Neutrophil (primary cell): ENCODE data around the gene BRWD1.

ENCODE experiments used
- H3K27ac ChIP-seq: fragments of 200-600 bp; sonication (generic); 2 replicates; pipeline ENCODE4 v1.5.1; 2016; ENCODE audit warnings: mild to moderate bottlenecking, moderate library complexity
- H3K27me3 ChIP-seq: fragments of 200-600 bp; sonication (generic); 2 replicates; pipeline ENCODE4 v1.6.0; 2016; ENCODE audit warnings: mild to moderate bottlenecking
- H3K36me3 ChIP-seq: fragments of 200-600 bp; sonication (generic); 2 replicates; pipeline ENCODE4 v1.5.1; 2017
- H3K4me1 ChIP-seq, 2 experiments: fragments of 200-600 bp in 1 of 2; sonication (generic) in 1 of 2; 1 replicate in 1 of 2; 2 replicates in 1 of 2; pipeline versions ENCODE4 v1.5.1 to v1.6.1; 2013 to 2016; ENCODE audit warnings: low read depth in 1 of 2, low read length in 1 of 2, mild to moderate bottlenecking in 1 of 2, moderate library complexity in 1 of 2; ENCODE audit not compliant: control insufficient read depth in 1 of 2, insufficient read depth in 1 of 2
- H3K4me3 ChIP-seq, 2 experiments: fragments of 200-600 bp in 1 of 2; sonication (generic) in 1 of 2; 1 replicate in 1 of 2; 2 replicates in 1 of 2; pipeline ENCODE4 v1.5.1; 2013 to 2016; ENCODE audit warnings: low read depth in 1 of 2, low read length in 1 of 2, mild to moderate bottlenecking in 1 of 2, moderate library complexity in 1 of 2
- H3K9me3 ChIP-seq: fragments of 200-600 bp; sonication (generic); 2 replicates; pipeline ENCODE4 v1.5.1; 2016
- TF ChIP-seq, protein P1 (sequence below): fragments of 200-600 bp; sonication (generic); IDR thresholded peaks from 2 replicates; pipeline ENCODE4 v1.5.1; 2016; ENCODE audit warnings: antibody characterized with exemption

BRWD1 gene

DNA sequence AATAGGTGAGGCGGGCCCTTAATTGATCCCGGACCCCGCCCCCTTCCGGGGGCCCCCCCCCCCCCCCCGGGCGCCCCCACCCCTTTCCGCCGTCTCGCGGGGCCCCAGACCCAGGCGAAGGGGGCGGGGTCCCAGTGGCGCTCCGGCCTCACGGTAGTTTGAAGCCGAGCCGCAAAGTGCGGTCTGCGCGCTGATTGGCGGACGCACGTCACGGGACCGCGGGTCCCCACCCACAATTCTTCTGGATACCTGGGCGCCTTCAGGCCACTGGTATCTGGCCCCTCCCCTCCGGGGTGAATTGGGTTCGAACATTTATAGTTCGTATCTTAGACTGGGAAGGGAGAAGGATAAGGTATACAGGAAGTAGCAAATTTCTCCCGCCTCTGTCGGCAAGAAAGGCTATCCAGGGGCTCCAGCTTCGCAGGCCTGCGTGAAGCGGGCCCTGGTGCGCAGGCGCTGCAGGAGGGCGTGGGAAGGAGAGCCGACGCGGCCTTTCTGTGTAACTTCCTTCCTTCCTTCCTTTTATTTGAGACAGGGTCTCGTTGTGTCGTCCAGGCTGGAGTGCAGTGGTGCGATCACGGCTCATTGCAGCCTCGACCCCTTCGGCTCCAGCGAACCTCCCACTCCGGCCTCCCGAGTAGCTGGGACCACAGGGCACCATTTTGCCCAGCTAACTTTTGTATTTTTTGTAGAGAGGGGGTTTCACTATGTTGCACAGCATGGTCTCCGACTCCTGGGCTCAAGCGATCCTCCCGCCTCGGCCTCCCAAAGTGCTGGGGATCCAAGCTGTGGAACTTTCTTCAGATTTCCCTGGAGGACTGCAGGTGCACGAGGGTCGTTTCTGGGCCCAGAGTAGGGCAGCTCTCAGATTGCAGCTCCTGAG is 36.0 kb upstream of the BRWD1 start:
- no peaks in the 10 kb centered on the region for H3K9me3 ChIP-seq
- no peaks in the 10 kb centered on the region for H3K27me3 ChIP-seq
- peak overlapping the region; percentile 91 for H3K27ac ChIP-seq
- TF ChIP-seq, protein P1, sequence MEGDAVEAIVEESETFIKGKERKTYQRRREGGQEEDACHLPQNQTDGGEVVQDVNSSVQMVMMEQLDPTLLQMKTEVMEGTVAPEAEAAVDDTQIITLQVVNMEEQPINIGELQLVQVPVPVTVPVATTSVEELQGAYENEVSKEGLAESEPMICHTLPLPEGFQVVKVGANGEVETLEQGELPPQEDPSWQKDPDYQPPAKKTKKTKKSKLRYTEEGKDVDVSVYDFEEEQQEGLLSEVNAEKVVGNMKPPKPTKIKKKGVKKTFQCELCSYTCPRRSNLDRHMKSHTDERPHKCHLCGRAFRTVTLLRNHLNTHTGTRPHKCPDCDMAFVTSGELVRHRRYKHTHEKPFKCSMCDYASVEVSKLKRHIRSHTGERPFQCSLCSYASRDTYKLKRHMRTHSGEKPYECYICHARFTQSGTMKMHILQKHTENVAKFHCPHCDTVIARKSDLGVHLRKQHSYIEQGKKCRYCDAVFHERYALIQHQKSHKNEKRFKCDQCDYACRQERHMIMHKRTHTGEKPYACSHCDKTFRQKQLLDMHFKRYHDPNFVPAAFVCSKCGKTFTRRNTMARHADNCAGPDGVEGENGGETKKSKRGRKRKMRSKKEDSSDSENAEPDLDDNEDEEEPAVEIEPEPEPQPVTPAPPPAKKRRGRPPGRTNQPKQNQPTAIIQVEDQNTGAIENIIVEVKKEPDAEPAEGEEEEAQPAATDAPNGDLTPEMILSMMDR: peak; percentile 28
- H3K36me3 ChIP-seq: no peaks in the 10 kb centered on the region
- peak overlapping the region; percentile 90 to 97 for H3K4me3 ChIP-seq
- H3K4me1 ChIP-seq: peaks cover 34 to 36% of the 10 kb centered on the region in 2 experiments

DNA sequence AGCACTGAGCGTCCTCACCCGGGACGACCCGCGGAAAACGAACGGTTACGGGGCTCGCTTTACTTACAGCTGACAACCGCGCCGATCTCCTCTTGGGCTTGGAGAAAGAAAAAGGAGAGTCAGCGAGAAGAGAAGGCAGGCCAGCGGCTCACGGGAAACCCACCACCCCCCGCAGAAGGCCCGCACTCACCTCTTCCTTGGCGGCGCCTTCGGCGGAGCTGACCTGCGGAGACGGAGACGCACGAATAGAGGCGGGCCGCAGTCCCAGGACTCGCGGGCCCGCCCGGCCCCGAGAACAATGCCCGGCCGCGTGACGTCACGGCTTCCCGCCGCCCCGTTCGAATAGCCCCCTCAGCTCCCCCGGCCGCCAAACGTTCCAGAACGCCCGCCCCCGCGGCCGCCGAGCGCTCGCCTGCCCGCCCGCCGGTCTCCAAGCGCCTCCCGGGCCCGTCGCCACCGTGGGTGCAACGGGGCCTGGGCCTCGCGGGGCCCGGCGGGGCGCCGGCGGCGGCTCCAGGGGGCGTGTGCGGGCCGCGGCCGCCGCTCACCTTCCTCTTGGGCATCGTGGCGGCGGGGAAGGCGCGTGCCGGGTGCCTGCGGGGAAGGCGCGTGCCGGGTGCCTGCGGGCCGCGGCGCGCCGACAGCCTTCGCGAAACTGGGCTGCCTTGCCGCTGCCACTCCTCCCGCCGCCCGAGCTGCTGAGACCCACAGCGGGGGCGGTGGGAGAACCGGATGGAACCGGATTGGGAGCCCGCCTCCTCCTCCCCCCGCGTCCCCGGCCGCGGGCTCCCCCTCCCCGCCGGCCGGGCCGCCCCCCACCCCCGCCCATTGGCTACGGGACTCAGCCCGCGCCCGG is 35.2 kb upstream of the BRWD1 start, which contains the start of gene HMGN1:
TSS of gene HMGN1 (minus strand) at position 734 of the 856 bp plus-strand sequence. CDS start at position 563, 171 bp downstream.
- TF ChIP-seq, protein P1: peak; percentile 12
- peak within 1 kb of the TSS; percentile 90 to 97 for H3K4me3 ChIP-seq
- H3K4me1 ChIP-seq: peaks cover 34 to 36% of the 10 kb centered on the region in 2 experiments
- no peaks in the 10 kb centered on the region for H3K9me3 ChIP-seq
- no peaks in the 10 kb centered on the region for H3K27me3 ChIP-seq
- peaks cover 3% of the 10 kb centered on the region for H3K36me3 ChIP-seq
- peak within 1 kb of the TSS; percentile 91 for H3K27ac ChIP-seq

DNA sequence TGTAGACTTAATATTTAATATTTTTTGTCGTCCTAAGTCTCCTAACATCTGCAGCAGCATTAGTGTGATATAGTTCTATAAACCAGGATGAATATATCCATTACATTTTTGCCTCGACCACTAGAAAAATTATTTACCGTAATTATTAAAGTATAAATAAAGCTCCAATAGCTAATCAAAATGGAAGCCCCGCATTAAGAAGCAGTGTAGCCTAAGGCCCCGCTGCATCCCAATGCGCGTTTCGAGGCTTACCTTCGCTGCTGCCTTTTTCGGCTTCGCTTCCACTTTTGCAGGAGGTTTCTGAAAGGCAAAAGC is 34.6 kb upstream of the BRWD1 start:
- H3K4me3 ChIP-seq: peak overlapping the region; percentile 78 to 97
- peaks cover 34 to 36% of the 10 kb centered on the region in 2 experiments for H3K4me1 ChIP-seq
- peaks cover 9% of the 10 kb centered on the region for H3K36me3 ChIP-seq

DNA sequence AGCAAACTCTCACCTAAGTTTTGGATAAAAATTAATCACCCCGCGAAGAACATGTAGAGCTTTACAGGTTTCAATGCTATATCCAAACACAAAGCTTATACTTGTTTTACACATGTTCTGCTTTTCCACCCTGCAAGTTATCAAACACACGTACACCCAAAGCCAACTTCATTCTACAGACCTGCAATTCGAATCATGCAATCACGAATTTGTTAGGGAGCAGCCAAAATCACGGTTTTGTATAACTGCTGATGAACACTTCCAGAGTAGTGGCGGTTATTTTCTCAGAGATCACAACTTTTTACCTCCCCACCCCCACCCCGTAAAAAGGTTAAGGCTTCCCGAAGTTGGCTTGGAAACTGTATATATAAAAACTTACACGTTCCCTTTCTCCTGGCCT is 34.1 kb upstream of the BRWD1 start:
- peaks cover 34 to 36% of the 10 kb centered on the region in 2 experiments for H3K4me1 ChIP-seq
- no peaks in the 10 kb centered on the region for H3K27me3 ChIP-seq
- H3K9me3 ChIP-seq: no peaks in the 10 kb centered on the region
- H3K27ac ChIP-seq: peak overlapping the region; percentile 91
- TF ChIP-seq, protein P1: no peak
- H3K36me3 ChIP-seq: peaks cover 9% of the 10 kb centered on the region
- H3K4me3 ChIP-seq: peak overlapping the region; percentile 78 to 97

More for the DNA sequence above, 34.6 kb upstream of the BRWD1 start:
- TF ChIP-seq, protein P1: no peak
- H3K27me3 ChIP-seq: no peaks in the 10 kb centered on the region
- H3K9me3 ChIP-seq: no peaks in the 10 kb centered on the region
- H3K27ac ChIP-seq: peak overlapping the region; percentile 91

DNA sequence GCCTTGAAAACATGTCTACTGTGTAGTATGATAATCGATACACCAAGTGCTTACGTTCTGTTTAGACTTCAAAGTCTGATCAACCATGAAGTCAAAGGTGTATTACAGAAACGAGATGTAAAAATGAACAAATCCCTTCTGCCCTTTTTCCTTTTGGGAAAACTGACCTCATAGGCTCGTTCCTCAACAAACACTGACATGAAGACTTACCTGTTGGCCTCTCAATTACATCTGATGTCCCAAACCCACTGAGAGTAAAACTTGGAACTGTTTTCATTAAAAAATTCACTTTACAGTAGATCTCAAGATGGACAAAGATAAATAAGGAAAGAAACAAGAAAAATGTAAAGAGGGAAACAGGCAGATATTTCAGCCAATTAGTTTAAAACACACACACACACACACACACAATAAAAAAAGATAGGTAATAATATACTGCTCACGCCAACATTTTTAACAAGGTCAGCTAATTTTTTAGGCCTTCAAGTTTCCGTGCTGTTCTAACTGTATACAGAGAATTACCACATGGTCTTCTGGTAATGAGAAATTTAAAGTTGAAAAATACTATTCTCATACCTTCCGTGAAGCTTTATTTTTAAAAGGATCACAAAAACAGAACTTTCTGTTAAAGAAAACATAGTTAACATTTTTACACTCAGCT is 33.4 kb upstream of the BRWD1 start:
- TF ChIP-seq, protein P1: no peak
- Histone ChIP-seq H3K4me1 (peaks cover 34 to 36% of the 10 kb centered on the region in 2 experiments), H3K27ac (peak overlapping the region; percentile 91), H3K4me3 (no peak overlapping the region), H3K9me3 (no peaks in the 10 kb centered on the region), H3K27me3 (no peaks in the 10 kb centered on the region), H3K36me3 (peaks cover 16% of the 10 kb centered on the region)
